DOHH2 (cell line): ENCODE results near the gene RRBP1.

Experiments
- EZH2phosphoT487 ChIP-seq: fragments of 200-600 bp; sonication (generic); IDR thresholded peaks from 2 replicates; pipeline ENCODE4 v1.6.1; 2017; ENCODE audit warnings: borderline replicate concordance, mild to moderate bottlenecking, antibody characterized with exemption, low read length, moderate library complexity, mixed read lengths
- TF ChIP-seq, protein P1 (sequence below): fragments of 200-600 bp; sonication (generic); IDR thresholded peaks from one replicate; pipeline ENCODE4 v1.5.1; 2014; ENCODE audit warnings: antibody characterized with exemption, mild to moderate bottlenecking, low read depth, low read length; ENCODE audit not compliant: poor library complexity, severe bottlenecking

- TF ChIP-seq, protein P1, sequence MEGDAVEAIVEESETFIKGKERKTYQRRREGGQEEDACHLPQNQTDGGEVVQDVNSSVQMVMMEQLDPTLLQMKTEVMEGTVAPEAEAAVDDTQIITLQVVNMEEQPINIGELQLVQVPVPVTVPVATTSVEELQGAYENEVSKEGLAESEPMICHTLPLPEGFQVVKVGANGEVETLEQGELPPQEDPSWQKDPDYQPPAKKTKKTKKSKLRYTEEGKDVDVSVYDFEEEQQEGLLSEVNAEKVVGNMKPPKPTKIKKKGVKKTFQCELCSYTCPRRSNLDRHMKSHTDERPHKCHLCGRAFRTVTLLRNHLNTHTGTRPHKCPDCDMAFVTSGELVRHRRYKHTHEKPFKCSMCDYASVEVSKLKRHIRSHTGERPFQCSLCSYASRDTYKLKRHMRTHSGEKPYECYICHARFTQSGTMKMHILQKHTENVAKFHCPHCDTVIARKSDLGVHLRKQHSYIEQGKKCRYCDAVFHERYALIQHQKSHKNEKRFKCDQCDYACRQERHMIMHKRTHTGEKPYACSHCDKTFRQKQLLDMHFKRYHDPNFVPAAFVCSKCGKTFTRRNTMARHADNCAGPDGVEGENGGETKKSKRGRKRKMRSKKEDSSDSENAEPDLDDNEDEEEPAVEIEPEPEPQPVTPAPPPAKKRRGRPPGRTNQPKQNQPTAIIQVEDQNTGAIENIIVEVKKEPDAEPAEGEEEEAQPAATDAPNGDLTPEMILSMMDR: no peak
- TF ChIP-seq EZH2phosphoT487: no peak
These were observed 35.1 kb downstream of the RRBP1 start for GRCh38 chr20:17646961-17647301.
